PC-3 (cell line): ENCODE measurements around the gene SRPX. TPM values are rescaled to one million over a fixed set of nuclear protein-coding genes. Genes with fewer than 3 reads are reported as not detected.

ENCODE experiments used
- ATAC-seq: fragments of 200-7000 bp; cut with Tn5 transposase; 2 replicates; pipeline ENCODE4 v1.9.1; 2020; ENCODE audit warnings: mild to moderate bottlenecking, moderate library complexity
- BruUV-seq: library from RNA; stranded (reverse); fragments of 400-500 nt; replicated peaks from 2 replicates; lab custom pipeline; 2021; lab: Mats Ljungman, UMichigan
- CTCF ChIA-PET: fragments of 300-600 bp; sonication (Branson Sonifier 250); formaldehyde crosslinking; loops from one replicate; lab custom pipeline; 2022; ENCODE audit warnings: antibody characterized with exemption; lab: Charles Lee
- POLR2A ChIA-PET: fragments of 300-600 bp; sonication (Branson Sonifier 250); formaldehyde crosslinking; loops from one replicate; lab custom pipeline; 2022; ENCODE audit warnings: antibody characterized with exemption; ENCODE audit not compliant: unreplicated experiment; lab: Charles Lee
- DNase-seq: peaks from one replicate; pipeline ENCODE4 v3.0.0-alpha.2; 2015
- H2AFZ ChIP-seq: fragments of 300-600 bp; sonication (generic); 2 replicates; pipeline ENCODE4 v1.6.0; 2016; ENCODE audit warnings: antibody characterized with exemption, low read length
- H3F3A ChIP-seq: fragments of 300-600 bp; sonication (generic); one replicate; pipeline ENCODE4 v1.6.0; 2017; ENCODE audit warnings: antibody characterized with exemption, low read length, control low read depth, mild to moderate bottlenecking; ENCODE audit not compliant: unreplicated experiment
- H3K27ac ChIP-seq: fragments of 300-600 bp; sonication (generic); 2 replicates; pipeline ENCODE4 v1.5.1; 2016; ENCODE audit warnings: mild to moderate bottlenecking, low read length
- H3K27me3 ChIP-seq: fragments of 300-600 bp; sonication (generic); 2 replicates; pipeline ENCODE4 v1.6.1; 2016; ENCODE audit warnings: low read length, mixed read lengths
- H3K36me3 ChIP-seq: fragments of 300-600 bp; sonication (generic); 2 replicates; pipeline ENCODE4 v1.6.1; 2016; ENCODE audit warnings: low read depth, mixed run types, low read length, mixed read lengths
- H3K4me1 ChIP-seq: fragments of 300-600 bp; sonication (generic); 2 replicates; pipeline ENCODE4 v1.5.1; 2016; ENCODE audit warnings: low read length; ENCODE audit not compliant: insufficient read depth
- H3K4me2 ChIP-seq: fragments of 300-600 bp; sonication (generic); 2 replicates; pipeline ENCODE4 v1.6.0; 2016; ENCODE audit warnings: low read length
- H3K4me3 ChIP-seq: fragments of 300-600 bp; sonication (generic); 2 replicates; pipeline ENCODE4 v1.5.1; 2016; ENCODE audit warnings: mild to moderate bottlenecking, low read length, mixed read lengths
- H3K79me2 ChIP-seq: fragments of 300-600 bp; sonication (generic); 2 replicates; pipeline ENCODE4 v1.6.1; 2017; ENCODE audit warnings: low read length, mixed read lengths
- H3K9ac ChIP-seq: fragments of 300-600 bp; sonication (generic); 2 replicates; pipeline ENCODE4 v1.6.0; 2016; ENCODE audit warnings: mild to moderate bottlenecking, low read length
- H3K9me2 ChIP-seq: fragments of 300-600 bp; sonication (generic); replicated peaks from 2 replicates; pipeline ENCODE4 v1.6.1; 2016; ENCODE audit warnings: mixed run types, low read length, mixed read lengths
- H3K9me3 ChIP-seq: fragments of 300-600 bp; sonication (generic); 2 replicates; pipeline ENCODE4 v1.6.1; 2016; ENCODE audit warnings: low read length, mixed read lengths
- H4K20me1 ChIP-seq: fragments of 300-600 bp; sonication (generic); 2 replicates; pipeline ENCODE4 v1.6.1; 2016; ENCODE audit warnings: low read length, mixed read lengths
- CTCF ChIP-seq: fragments of 300-600 bp; sonication (generic); conservative IDR thresholded peaks from 2 replicates; pipeline ENCODE4 v1.5.1; 2017; ENCODE audit warnings: antibody characterized with exemption, low read depth, mild to moderate bottlenecking, low read length
- EZH2 ChIP-seq: fragments of 300-600 bp; sonication (generic); IDR thresholded peaks from one replicate; pipeline ENCODE4 v1.6.1; 2017; ENCODE audit warnings: antibody characterized with exemption, mild to moderate bottlenecking, low read length; ENCODE audit not compliant: unreplicated experiment
- EZH2phosphoT487 ChIP-seq: fragments of 300-600 bp; sonication (generic); IDR thresholded peaks from 2 replicates; pipeline ENCODE4 v1.6.1; 2018; ENCODE audit warnings: mild to moderate bottlenecking, antibody characterized with exemption, low read length, borderline replicate concordance
- intact Hi-C: fragments of 100-400 bp; cut with micrococcal nuclease; formaldehyde crosslinking; loops from 2 replicates; pipeline ENCODE4 v1.9.0; 2023
- total RNA-seq: library from RNA; depleted of rRNA; stranded (reverse); fragments of >200 nt; gene quantifications from 2 replicates; pipeline ENCODE4 v1.2.3, GENCODE V29; 2014; rRNA removed

Gene SRPX
- total RNA-seq, 1 experiment from 2014 or later = 5.0 TPM

- no peak overlapping the region for H3K27ac ChIP-seq
- peaks cover 19% of the 10 kb centered on the region for H3K4me1 ChIP-seq
- no peaks in the 10 kb centered on the region for H3K79me2 ChIP-seq
- H3F3A ChIP-seq = peaks cover 4% of the 10 kb centered on the region
- H4K20me1 ChIP-seq = no peaks in the 10 kb centered on the region
- CTCF ChIA-PET = no interaction called here
- H3K36me3 ChIP-seq = no peaks in the 10 kb centered on the region
- H3K9me3 ChIP-seq = 0 out of 2 replicates have a peak, but pooled peaks cover 3% of the 10 kb centered on the region
- POLR2A ChIA-PET = no interaction called here
- H3K4me2 ChIP-seq = no peak overlapping the region
- no peaks in the 10 kb centered on the region for H3K9me2 ChIP-seq
- TF ChIP-seq EZH2phosphoT487 = no peak
- no peak for TF ChIP-seq EZH2
- no peak for TF ChIP-seq CTCF
- ATAC-seq = no peak
- no peak overlapping the region for H3K9ac ChIP-seq
- H3K27me3 ChIP-seq = no peaks in the 10 kb centered on the region
- BruUV-seq = no TSS peak
- H3K4me3 ChIP-seq = no peak overlapping the region
- H2AFZ ChIP-seq = no peak overlapping the region
- intact Hi-C loops = no loop called here
- no peak for DNase-seq
Observed at GRCh38 chrX:38099688-38100087, 121.0 kb downstream of the SRPX start.

Other genes with a start within 250 kb of the SRPX start
- gene SYTL5, start 214.3 kb downstream of the SRPX start, total RNA-seq = 0.04 and 0.17 TPM in 2 replicates
- gene RPGR, start 106.6 kb upstream of the SRPX start, total RNA-seq = 8.3 and 9.3 TPM in 2 replicates
- gene OTC, start 131.7 kb upstream of the SRPX start, total RNA-seq = not detected in 2 replicates